DMS 273 treated with DMSO at 0.1 percent for 48 hours (cell line): ENCODE data around the gene GALNS.
A peak's percentile ranks its signal among the peaks of the same experiment; 100 is the strongest.
"Not testable (repeated sequence)": the region's sequence is repeated elsewhere in the genome, so short reads cannot be mapped to it uniquely, and the experiment has no call there.

ENCODE experiments used
- DNase-seq: peaks from one replicate; lab custom pipeline; 2025; lab: John Stamatoyannopoulos, UW

The GALNS gene, protein sequence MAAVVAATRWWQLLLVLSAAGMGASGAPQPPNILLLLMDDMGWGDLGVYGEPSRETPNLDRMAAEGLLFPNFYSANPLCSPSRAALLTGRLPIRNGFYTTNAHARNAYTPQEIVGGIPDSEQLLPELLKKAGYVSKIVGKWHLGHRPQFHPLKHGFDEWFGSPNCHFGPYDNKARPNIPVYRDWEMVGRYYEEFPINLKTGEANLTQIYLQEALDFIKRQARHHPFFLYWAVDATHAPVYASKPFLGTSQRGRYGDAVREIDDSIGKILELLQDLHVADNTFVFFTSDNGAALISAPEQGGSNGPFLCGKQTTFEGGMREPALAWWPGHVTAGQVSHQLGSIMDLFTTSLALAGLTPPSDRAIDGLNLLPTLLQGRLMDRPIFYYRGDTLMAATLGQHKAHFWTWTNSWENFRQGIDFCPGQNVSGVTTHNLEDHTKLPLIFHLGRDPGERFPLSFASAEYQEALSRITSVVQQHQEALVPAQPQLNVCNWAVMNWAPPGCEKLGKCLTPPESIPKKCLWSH

DNA sequence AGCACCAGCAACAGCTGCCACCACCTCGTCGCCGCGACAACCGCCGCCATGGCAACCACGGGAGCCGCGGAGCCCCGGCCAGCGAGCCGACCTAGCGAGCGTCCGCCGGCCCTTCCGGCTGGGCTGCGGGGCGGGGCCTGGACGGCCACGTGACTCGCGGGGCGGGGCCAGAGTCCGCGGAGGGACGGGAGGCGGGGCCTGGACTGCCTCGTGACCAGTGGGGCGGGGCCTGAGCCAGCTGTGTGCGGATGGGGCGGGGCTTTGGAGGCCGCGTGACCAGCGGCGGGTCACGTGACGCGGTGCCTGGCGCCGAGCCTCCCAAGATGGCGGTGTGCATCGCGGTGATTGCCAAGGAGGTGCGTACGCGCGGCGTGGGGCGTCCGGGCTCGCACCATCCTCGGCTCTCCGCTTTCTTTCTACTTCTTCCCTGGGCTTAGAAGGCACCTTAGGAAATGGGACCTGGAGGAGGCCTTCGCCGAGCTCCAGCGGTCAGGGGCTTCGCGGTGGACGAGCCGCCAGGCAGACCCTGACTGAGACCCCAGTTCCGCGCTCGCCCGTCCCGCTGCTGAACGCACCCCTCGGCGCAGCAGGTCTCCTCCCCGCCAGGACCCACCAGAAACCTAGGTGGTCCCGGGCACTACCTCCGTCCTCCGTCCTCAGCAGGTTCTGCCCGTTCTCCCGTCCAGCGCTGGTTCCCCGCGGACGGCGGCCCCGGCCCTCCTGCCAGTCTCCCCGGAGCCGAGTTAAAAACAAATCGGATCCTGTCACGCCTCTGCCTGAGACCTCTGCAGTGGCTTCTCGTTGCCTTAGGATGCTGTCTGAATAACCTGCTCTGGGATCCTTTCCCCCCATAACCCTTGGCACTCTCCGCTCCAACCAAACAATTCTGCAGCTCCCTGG lies at the start of gene GALNS, which contains the start of gene TRAPPC2L:
Gene GALNS, minus strand, starts transcription at position 120 of the 900 bp plus-strand sequence. Its CDS starts 70 bp downstream, at position 50.
Gene TRAPPC2L, plus strand, starts transcription at position 300 of the 900 bp plus-strand sequence. Its CDS starts 24 bp downstream, at position 324.
- peak; percentile 67 for DNase-seq

DNA sequence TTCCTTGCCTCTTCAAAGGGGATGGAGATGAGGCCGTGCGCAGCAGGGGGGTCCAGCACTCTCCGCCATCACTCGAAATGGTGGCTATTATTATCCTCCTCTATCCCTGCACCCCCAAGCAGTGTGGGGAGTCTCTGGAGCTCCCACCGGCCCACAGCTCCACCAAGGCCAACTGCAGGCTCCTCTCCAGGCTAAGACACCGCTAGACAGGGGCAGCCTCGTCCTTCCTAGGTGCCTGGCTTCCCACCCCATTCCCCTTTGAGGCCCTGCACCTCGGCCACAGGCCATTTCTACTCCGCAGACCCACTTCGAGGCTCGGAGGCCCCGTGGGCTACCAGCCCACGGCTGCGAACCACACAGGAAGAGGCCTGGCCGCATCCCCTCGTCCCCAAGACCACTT lies 49.3 kb upstream of the GALNS start:
- no peak for DNase-seq

DNA sequence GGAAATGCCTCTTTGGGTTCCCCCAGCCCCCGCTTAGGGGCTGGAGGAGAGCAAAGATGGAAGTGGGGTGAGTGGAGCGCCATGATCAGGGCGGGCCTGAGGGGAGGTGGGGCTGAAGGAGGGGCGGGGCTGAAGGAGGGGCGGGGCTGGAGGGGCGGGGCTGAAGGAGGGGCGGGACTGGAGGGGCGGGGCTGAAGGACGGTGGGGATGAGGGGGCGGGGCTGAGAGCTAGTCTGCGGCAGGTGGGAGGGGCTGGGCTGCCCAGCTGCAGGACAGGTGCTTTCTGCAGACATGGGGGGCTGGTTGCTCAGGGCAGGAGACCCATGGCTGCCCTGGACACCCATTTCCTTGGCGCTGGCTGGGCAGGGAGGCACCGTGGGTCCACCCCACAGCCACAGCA lies 48.8 kb upstream of the GALNS start:
- no peak for DNase-seq

DNA sequence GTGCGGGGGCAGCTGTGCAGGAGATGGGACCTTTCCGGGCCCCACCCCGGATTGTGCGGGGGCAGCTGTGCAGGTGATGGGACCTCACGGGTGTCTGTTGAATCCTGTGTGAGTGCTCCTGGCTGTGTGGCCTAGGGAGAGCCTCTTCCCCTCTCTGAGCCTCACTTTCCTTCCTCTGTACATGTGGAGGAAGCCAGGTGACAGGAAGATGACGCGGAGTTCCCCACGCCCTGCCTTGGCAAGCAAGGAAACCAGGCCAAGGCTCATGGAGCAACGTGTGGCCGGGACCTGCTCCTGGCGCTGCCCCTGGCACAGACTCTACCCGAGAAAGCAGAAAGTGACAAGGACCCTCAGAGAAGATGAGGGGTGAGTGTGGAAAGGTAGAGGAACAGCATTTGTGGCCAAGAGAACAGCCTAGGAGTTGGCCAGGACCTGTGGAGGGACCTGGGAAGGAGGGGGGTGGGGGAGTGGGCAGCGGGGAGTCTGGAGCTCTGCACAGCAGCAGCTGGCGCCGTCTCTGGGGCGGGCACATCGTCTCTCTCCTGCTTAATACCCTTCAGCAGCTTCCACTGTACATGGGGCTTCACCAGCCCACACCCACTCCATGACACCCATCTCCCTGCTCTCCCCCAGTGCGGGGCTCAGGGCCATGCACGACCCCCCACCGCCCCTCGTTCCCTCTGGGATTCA lies 48.1 kb upstream of the GALNS start:
- DNase-seq: no peak

DNA sequence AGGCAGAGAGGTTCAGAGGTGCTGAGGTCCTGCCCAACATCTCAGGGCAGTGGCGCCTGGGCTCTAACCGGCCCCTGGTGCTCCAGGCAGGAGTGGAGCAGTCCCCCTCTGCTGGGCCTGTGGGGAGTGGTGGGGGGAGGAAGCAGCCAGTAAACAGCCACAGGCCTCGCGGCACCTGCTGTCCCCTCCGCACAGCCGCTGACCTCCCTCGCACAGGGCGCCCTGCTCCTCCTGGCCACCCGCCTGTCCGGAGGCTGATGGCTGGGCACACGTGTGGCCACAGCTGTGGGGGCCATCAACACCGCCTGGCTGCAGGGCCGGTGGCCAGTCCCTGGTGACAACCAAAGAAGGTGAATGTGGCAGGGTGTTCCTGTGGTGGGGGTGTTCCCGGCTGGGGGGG lies 46.5 kb upstream of the GALNS start:
- no peak for DNase-seq

DNA sequence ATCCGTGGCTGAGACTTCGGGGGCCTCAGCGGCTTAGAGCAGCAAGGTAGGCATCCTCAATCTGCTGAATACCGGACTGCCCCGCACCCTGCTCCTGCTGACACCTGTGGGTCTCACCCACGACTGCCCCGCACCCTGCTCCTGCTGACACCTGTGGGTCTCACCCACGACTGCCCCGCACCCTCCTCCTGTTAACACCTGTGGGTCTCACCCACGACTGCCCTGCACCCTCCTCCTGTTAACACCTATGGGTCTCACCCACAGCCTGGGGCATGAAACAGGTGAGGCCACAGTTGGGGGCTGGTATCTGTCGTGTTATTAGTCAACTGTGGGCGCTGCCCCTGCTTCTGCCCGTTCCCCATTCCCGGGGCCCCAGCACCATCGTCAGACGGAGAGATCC lies 46.0 kb upstream of the GALNS start:
- no peak for DNase-seq

DNA sequence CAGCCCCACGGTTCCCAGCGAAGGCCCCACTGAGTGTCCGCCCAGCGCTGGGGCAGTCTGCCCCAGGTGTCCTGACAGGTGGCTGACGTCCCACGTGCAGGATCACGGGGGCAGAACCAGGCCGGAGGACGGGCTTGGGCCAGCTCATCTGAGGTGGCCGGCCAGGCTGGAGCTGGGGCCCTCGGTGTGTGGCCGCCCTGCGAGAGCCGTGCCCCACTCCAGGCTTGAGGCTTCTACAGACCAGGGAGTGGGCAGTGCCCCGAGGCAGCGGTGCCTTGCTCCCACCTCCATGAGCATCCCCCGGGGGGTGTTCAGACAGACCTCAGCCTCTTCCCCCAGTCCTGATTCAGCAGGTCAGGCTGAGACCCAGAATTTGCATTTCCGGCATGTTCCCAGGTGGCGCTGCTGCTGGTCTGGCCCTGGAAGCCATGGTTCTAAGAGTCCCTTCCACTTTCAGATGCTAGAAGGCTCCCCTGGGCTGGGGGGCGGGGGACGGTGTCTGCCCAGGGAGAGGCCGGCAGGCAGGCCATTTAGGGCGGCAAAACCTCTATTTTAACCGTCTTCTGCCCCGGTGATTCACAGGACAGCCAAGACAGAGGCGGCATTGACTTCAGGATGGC lies 45.1 kb upstream of the GALNS start:
- DNase-seq: no peak

DNA sequence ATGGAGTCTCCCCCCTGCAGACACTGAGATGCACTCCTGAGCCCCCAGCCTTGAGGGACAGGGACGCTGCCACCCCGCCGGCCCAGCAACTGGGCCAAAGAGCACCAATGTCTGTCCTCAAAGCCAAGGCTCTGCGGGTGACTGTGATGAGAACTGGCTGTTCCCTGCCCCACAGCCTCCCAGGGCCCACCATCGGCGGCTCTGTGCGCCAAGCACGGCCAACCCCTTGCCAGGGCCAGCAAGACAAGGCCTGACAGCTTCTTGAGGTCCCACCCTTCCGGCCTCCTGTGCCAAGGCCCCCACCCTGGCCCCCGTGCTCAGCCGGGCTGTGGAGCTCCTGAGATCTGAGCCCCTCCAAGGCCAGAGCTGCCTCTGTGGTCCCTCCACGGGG lies 43.9 kb upstream of the GALNS start:
- DNase-seq: no peak

DNA sequence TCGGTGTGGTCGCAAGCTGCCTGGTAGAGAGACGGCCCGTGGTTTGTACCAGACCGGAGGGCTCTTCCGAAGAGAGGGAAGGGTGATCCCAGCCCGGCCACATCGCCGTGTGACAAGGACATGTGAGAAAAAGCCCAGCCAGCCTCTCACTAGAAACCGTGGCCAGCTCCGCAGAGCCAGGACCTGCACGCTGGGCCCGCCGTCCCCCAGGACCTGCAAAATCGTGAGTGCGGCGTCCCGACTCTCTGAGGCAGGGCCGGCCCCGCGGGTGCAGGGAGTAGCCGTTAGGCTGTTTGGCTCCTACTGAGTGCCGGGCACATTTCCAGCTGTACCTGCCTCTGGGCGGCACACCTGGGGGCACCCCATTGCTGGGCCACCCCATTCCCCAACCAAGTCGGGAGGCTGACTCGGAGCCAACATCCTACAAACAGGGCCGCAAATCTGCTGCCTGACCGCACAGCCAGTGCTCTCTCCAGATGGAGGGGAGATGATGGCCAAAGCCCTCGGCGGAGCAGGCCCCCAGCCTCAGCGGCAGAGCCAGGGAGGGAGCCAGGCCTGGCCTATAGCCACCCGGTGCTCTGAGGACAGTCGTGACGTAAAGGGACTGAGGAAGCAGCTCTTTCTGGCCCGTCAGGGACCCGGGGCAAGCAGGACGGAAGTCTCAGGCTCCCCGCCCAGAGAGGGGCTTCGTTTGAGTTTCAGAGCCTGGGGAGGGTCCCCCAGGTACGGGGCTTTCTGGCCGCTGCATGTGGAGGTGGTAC lies 43.3 kb upstream of the GALNS start:
- DNase-seq: no peak

DNA sequence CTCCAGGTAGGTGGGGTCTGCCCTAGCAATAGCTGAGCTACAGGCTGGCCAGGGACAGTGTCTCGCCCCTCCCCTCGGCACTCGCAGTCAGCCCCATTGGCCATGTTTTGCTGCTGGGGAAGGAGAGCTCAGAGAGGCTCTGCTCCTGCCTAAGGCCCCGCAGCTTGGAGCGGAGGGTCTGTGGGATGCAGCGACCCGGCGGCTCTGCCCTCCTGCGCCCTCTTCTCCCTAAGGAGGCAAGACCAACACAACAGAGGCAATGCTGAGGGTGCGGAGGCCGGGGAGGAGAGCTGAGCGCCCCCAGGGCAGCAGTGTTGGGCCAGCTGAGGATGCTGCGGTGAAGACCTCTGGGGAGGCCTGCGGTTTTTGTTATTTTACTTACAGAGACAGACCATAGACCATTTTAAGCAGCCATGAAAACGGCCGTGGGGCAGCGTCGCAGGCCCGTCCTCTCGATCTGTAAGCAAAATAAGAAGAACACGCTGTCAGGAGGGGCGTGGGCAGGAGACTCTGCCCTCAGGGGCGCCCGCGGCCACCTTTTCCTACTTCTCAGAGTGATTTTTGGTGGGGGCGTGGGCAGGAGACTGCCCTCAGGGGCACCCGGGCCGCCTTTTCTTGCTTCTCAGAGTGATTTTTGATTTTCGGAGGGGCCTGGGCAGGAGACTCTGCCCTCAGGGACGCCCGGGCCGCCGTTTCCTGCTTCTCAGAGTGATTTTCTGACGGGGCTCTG lies 41.1 kb upstream of the GALNS start:
- no peak for DNase-seq

DNA sequence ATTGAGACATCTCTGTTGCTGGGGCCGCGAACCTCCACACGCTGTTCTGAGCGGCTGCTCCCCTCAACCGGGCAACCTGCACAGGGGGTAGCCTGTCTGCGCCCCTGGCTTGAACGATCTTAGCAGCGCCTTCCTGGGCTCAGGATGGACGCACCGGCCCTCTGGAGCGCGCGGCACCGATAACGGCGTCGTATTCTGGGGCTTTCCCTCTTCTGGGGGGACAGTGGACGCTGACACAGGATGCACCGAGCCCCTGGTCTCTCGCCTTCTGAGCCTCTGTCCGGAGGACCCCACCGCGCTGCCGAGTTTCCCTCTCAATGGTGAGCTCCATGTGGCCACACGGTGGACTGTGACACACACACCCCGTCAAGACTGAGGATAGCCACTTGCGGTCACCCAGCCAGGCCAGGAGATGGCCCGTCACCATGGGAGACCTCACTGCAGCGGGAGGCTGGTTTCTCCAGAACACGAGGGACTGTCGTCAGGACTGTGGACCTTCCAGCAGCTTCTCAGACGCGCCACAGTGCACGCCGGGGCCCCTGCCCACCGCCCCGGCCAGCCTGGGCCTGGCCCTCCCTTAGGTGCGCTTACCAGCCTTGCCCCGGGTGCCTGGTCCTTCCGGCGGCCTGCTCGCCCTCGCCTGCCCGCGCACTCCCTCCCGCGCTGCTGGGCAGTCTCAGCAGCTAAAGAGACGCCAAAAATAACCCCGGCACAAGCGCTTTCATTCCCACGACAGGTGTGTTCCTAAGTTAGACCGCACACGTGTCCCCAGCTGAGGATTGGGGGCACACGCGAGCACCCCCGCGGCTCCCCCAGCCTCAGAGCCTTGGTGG lies 39.7 kb upstream of the GALNS start:
- no peak for DNase-seq

DNA sequence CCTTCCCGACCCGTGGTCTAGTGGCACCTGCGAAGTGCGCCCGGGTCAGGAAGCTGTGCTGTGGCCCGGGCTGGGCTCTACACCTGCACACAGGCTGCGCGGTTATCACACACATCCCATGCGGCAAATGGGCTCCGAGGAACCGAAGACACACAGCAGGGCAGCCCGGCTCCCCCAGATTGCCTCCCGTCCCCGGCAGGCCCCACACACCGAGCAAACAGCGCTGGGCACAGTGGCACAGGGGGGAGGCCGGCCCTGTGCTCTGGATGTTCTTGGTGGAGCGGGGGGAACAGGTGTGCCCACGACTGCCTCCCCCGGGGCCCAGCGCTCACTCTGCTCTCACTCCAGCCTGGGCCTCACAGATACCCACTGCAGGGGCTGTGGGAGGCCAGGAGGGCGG lies 38.6 kb upstream of the GALNS start:
- DNase-seq: no peak

DNA sequence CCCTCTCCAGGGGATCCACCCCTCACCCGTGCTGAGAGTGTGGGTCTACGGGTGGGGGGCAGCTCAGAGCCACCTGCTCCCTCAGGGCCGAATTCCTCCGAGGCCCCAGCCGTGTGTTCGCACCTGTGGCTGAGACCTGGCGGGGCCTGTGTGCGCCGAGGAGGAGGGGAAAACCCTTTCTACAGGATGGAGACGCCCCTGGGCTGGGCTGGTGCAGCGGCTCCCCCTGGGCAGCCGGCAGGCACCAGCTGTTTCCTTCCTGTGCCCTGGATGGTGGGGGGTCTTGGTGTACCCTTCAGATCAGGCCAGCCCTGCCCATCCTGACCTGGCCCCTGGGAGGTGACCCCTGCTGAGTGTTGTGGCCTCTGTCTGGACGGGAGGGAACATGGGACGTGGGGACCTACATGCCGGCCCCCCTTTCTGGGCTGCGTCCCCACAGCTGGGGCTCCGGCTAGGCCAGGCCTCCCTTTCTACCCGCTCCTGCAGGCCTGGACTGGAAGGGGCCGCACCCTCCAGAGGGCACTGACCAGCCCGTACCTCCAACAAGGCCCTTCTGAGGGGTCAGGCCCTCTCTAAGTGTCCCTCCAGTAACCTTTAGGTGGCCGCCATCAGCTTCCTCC lies 38.0 kb upstream of the GALNS start:
- DNase-seq: no peak

DNA sequence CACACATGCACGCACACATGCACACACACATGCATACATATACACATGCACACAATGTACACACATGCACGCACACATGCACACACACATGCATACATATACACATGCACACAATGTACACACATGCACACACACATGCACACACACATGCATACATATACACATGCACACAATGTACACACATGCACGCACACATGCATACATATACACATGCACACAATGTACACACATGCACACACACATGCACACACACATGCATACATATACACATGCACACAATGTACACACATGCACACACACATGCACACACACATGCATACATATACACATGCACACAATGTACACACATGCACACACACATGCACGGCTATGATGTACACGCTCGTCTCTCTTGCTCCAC lies 37.5 kb upstream of the GALNS start:
- DNase-seq: not testable (repeated sequence)

DNA sequence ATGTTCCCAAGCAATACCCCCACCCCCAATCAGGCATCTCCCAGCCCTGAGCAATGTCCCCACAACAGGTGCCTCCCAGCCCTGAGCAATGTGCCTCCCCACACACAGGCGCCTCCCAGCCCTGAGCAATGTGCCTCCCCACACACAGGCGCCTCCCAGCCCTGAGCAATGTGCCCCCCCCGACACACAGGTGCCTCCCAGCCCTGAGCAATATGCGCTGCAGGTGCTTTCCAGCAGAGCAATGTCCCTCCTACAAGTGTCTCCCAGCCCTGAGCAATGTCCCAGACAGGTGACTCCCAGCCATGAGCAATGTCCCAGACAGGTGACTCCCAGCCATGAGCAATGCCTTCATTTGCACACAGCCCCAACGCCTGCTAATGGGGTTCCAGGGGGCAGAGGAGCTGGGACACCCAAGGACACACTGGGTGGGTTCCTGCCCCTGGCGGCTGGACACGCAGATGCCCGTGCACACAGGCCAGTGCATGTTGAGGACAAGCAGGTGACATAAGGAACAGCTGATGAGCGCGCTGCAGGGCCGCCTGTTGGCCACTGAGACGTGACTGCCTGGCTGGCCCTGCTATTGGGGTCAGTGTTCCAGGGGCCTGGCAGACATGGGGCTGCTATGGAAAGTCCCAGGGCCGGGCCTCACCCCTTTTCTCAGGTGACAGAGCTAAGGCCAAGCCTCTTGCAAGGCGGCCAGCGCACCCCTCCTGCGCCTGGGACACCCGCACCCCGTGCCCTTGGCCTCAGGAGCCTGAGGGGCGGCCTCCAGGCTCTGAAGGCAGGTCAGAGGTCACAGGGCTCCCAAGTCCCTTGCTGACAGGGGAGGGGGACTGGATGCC lies 36.6 kb upstream of the GALNS start:
- DNase-seq: no peak

DNA sequence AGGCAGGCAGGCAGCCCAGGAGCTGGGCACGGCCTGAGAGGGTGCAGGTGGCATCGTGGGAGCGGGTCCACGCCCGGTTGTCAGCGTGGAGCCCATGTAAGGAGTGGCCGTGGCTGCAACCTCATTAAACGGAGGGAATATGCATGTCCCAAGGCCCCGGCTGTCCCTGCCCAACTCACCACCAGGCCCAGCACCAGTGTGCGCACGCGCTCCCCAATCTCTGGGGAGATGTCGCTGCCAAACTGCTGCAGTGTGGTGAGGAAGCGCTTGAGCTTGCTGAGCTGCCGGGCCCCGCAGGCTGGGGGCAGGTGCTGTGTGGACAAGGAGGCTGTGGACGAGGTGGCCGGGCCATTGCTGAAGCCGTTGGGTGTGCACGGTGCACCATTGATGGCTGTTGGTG lies 35.3 kb upstream of the GALNS start:
- DNase-seq: no peak

DNA sequence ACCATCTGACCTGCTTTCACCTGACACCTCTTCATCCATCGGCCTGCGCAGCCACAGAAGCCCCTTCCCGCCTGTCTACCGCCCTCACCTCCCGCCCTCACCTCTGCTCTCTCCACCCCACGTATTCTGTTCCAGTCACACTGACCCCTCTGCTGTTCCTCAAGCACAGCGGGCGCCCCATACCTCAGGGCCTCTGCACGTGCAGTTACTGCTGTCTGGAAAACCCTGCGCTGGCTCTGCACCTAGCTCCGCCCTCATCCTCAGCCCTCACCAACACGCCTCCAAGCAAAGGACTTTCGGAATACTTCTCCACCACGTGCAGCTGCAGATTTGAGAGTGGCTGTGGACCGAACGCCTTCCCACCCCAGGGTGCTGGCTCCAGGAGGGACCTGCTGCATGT lies 34.3 kb upstream of the GALNS start:
- DNase-seq: no peak
